Fibroblast of skin of right quadriceps (primary cell): Measurements from ENCODE around the gene WDR64.
"Not testable (repeated sequence)": the region's sequence is repeated elsewhere in the genome, so short reads cannot be mapped to it uniquely, and the experiment has no call there.

Source experiments
- DNase-seq: peaks from one replicate; pipeline ENCODE4 v3.0.0-alpha.2; 2013

Gene WDR64

GRCh38 chr1:241659016-241659415 is 6.9 kb downstream of the WDR64 start:
- not testable (repeated sequence) for DNase-seq

GRCh38 chr1:241660424-241660972 is 8.4 kb downstream of the WDR64 start:
- DNase-seq = no peak

- DNase-seq = no peak
Observed at GRCh38 chr1:241666419-241666818, 14.3 kb downstream of the WDR64 start.

- no peak for DNase-seq
Observed at GRCh38 chr1:241672301-241672700, 20.2 kb downstream of the WDR64 start.

- DNase-seq = no peak
Observed at GRCh38 chr1:241674805-241675384, 22.8 kb downstream of the WDR64 start.

GRCh38 chr1:241675983-241676382 is 23.9 kb downstream of the WDR64 start:
- DNase-seq = no peak

- DNase-seq = no peak
Observed at GRCh38 chr1:241677201-241677600, 25.1 kb downstream of the WDR64 start.

GRCh38 chr1:241678536-241678935 is 26.5 kb downstream of the WDR64 start:
- no peak for DNase-seq

GRCh38 chr1:241679404-241679803 is 27.3 kb downstream of the WDR64 start:
- DNase-seq = no peak

GRCh38 chr1:241679961-241680360 is 27.9 kb downstream of the WDR64 start:
- DNase-seq = no peak

GRCh38 chr1:241681861-241682448 is 29.9 kb downstream of the WDR64 start:
- DNase-seq = not testable (repeated sequence)

GRCh38 chr1:241682921-241683320 is 30.8 kb downstream of the WDR64 start:
- no peak for DNase-seq

- no peak for DNase-seq
Observed at GRCh38 chr1:241684108-241684507, 32.0 kb downstream of the WDR64 start.

- peak; percentile 45 for DNase-seq
Observed at GRCh38 chr1:241688940-241689368, 36.9 kb downstream of the WDR64 start.

GRCh38 chr1:241695246-241696171 is 43.4 kb downstream of the WDR64 start:
- peak; percentile 3 for DNase-seq

- DNase-seq = no peak
Observed at GRCh38 chr1:241696172-241696814, 44.2 kb downstream of the WDR64 start.

GRCh38 chr1:241696815-241697639 is 44.9 kb downstream of the WDR64 start:
- no peak for DNase-seq

- no peak for DNase-seq
Observed at GRCh38 chr1:241697640-241698018, 45.5 kb downstream of the WDR64 start.

GRCh38 chr1:241698177-241698576 is 46.1 kb downstream of the WDR64 start:
- DNase-seq = no peak

- peak; percentile 18 for DNase-seq
Observed at GRCh38 chr1:241701483-241702295, 49.6 kb downstream of the WDR64 start.
